ENCODE measurements around the gene UBQLN2. TPM values are rescaled to one million over a fixed set of nuclear protein-coding genes. Genes with fewer than 3 reads are reported as not detected.
"Not testable (repeated sequence)": the region's sequence is repeated elsewhere in the genome, so short reads cannot be mapped to it uniquely, and the experiment has no call there.

UBQLN2 gene
- total RNA-seq: 10 to 100 TPM; 46.3 to 47.7 TPM

- ATAC-seq: peak; percentile 86
- ChIA-PET CTCF (interaction anchor here (1.0 to 1.9 kb wide), 3 partner anchors 168 to 282 kb away, joined by 3 to 4 read pairs (median 3); no protein-coding TSS in a partner anchor), POLR2A (interaction anchor here (1.0 to 1.3 kb wide), 2 partner anchors 9 to 181 kb away, joined by 3 to 5 read pairs; no protein-coding TSS in a partner anchor)
- no peaks in the 10 kb centered on the region for H3K27me3 Mint-ChIP-seq (ENCODE audit: low read depth)
- peak; percentile 86 for DNase-seq
- H3K27ac Mint-ChIP-seq: peak within 1 kb of the TSS; percentile 96
- peaks cover 27% of the 10 kb centered on the region for H3K36me3 Mint-ChIP-seq (ENCODE audit: low read depth)
- no peaks in the 10 kb centered on the region for H3K9me3 Mint-ChIP-seq (ENCODE audit: insufficient read depth)
- peak within 1 kb of the TSS; percentile 85 for H3K4me3 Mint-ChIP-seq
- peaks cover 5% of the 10 kb centered on the region for H3K4me1 Mint-ChIP-seq (ENCODE audit: low read depth)
These were observed at the start of gene UBQLN2 for GRCh38 chrX:56563231-56564161. Gene UBQLN2, plus strand, starts transcription at chrX:56563627. Its CDS starts 247 bp downstream, at chrX:56563874.

DNA sequence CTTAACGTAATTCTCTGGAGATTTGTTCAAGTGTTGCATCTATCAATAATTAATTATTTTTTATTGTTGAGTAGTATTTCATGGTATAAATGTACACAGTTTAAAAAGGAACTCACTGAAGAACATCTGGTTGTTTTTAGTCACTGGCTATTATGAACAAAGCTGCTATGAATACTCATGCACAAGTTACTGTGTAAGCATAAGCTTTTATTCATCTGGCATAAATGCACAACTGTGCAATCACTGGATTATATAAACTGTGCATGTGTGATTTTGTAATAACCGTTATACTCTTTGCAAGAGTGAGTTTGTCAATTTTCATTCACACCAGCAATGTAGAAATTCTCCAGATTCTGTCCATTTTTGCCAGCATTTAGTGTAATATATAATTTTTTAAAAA lies 43.8 kb upstream of the UBQLN2 start:
- H3K4me1 Mint-ChIP-seq (ENCODE audit: low read depth): no peaks in the 10 kb centered on the region
- DNase-seq (no peak), ATAC-seq (no peak)
- ChIA-PET CTCF (no interaction called here), POLR2A (no interaction called here)
- peaks cover 3% of the 10 kb centered on the region for H3K36me3 Mint-ChIP-seq (ENCODE audit: low read depth)
- H3K27ac Mint-ChIP-seq: no peak overlapping the region
- no peak overlapping the region for H3K4me3 Mint-ChIP-seq
- H3K27me3 Mint-ChIP-seq (ENCODE audit: low read depth): no peaks in the 10 kb centered on the region
- H3K9me3 Mint-ChIP-seq (ENCODE audit: insufficient read depth): peaks cover 3% of the 10 kb centered on the region

DNA sequence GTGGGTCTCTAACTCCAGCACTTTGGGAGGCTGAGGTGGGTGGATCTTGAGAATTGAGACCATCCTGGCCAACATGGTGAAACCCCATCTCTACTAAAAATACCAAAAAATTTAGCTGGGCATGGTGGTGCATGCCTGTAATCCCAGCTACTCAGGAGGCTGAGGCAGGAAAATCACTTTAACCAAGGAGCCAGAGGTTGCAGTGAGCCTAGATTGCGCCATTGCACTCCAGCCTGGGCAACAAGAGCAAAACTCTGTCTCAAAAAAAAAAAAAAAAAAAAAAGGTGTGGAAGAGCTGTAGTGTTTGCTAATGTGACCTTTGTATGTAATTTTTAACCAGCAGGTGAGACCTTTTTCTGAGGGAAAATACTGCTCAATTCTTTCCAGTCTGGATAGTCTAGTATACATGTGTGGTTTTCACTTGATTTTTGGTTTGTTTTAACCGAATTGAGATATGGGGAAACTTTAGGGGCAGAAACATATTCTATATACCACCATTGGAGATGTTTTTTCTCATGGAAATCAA lies 33.9 kb upstream of the UBQLN2 start:
- H3K27ac Mint-ChIP-seq; ATAC-seq; H3K36me3 Mint-ChIP-seq (ENCODE audit: low read depth); H3K4me1 Mint-ChIP-seq (ENCODE audit: low read depth); H3K27me3 Mint-ChIP-seq (ENCODE audit: low read depth); POLR2A ChIA-PET; DNase-seq; H3K9me3 Mint-ChIP-seq (ENCODE audit: insufficient read depth); CTCF ChIA-PET; H3K4me3 Mint-ChIP-seq: not testable (repeated sequence)

DNA sequence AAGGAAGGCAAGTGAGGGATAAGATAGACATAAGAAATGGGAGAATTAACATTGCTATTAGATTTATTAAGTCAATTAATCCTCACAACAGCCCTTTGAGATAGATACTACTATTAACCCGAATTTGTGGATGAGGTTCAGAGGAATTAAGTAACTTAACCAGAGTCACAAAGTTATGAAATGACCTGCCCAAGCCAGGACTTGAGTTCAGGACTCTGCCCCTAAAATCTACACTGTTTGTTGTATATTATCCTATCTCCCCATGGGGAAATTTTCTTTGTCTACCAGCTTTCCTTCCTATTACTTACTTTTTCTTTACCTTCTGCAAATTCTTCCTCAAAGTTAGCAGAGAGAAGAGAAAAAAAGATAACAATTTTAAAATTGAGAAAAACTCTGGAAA lies 33.4 kb upstream of the UBQLN2 start:
- Mint-ChIP-seq H3K9me3 (ENCODE audit: insufficient read depth) (no peaks in the 10 kb centered on the region), H3K36me3 (ENCODE audit: low read depth) (peaks cover 2% of the 10 kb centered on the region), H3K27ac (no peak overlapping the region), H3K4me3 (no peak overlapping the region), H3K4me1 (ENCODE audit: low read depth) (no peaks in the 10 kb centered on the region), H3K27me3 (ENCODE audit: low read depth) (no peaks in the 10 kb centered on the region)
- CTCF ChIA-PET: no interaction called here
- POLR2A ChIA-PET: no interaction called here
- ATAC-seq: no peak
- DNase-seq: no peak

- no peak overlapping the region for H3K27ac Mint-ChIP-seq
- CTCF ChIA-PET: no interaction called here
- no peaks in the 10 kb centered on the region for H3K4me1 Mint-ChIP-seq (ENCODE audit: low read depth)
- ATAC-seq (no peak), DNase-seq (no peak)
- H3K4me3 Mint-ChIP-seq: no peak overlapping the region
- H3K9me3 Mint-ChIP-seq (ENCODE audit: insufficient read depth): peaks cover 7% of the 10 kb centered on the region
- H3K36me3 Mint-ChIP-seq (ENCODE audit: low read depth): peaks cover 7% of the 10 kb centered on the region
- no peaks in the 10 kb centered on the region for H3K27me3 Mint-ChIP-seq (ENCODE audit: low read depth)
- POLR2A ChIA-PET: no interaction called here
These were observed 12.8 kb upstream of the UBQLN2 start for GRCh38 chrX:56550667-56551066.

DNA sequence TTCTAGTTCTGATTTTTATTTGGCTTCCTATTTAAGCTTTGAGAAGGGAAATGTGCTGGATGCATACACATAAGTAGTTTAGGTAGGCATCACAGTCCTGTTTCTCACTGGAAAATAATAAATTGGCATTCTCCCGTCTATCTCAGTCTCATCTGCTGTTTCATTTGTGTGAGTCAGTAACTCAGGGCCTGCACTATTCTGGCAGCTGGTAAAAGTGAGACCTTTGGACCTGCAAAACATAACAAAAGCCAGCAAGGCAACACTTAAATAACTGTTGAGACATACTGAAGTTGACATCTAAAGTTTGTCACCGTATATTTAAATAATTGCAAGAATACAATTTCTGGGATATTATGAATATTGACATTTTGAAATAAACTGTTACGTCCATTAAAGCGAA lies 8.6 kb upstream of the UBQLN2 start:
- CTCF ChIA-PET: no interaction called here
- ATAC-seq: no peak
- POLR2A ChIA-PET: interaction anchor here (1.0 kb wide), 1 partner anchor 16 kb away, joined by 3 read pairs; no protein-coding TSS in a partner anchor

DNA sequence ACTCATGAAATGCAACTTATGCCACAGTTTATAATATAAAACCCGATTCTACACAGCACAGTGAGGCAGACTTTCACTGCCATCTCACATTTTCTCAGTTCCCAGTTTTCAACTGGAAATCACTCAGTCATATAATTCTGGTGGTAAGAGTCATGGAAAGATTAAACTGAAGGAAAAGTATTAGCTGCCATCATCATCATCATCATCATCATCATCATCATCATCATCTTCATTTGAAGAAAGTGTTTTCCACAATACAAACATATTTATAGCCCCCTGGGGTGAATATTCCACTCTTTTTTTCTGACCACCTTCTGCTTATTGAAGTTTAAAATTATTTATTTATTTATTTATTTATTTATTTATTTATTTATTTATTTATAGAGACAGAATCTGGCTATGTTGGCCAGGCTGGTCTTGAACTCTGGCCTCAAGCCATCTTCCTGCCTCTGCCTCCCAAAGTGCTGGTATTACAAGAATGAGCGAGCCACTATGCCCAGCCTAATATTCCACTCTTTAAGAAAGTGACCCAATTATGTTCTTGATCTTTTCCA lies 6.0 kb upstream of the UBQLN2 start:
- DNase-seq: no peak
- ATAC-seq: no peak
- POLR2A ChIA-PET: no interaction called here
- no peak overlapping the region for H3K27ac Mint-ChIP-seq
- H3K4me1 Mint-ChIP-seq (ENCODE audit: low read depth): no peaks in the 10 kb centered on the region
- H3K4me3 Mint-ChIP-seq: no peak overlapping the region
- no peaks in the 10 kb centered on the region for H3K27me3 Mint-ChIP-seq (ENCODE audit: low read depth)
- no peaks in the 10 kb centered on the region for H3K9me3 Mint-ChIP-seq (ENCODE audit: insufficient read depth)
- CTCF ChIA-PET: no interaction called here
- no peaks in the 10 kb centered on the region for H3K36me3 Mint-ChIP-seq (ENCODE audit: low read depth)

More for the DNA sequence above, 8.6 kb upstream of the UBQLN2 start:
- no peak overlapping the region for H3K27ac Mint-ChIP-seq
- no peak for DNase-seq
- no peaks in the 10 kb centered on the region for H3K4me1 Mint-ChIP-seq (ENCODE audit: low read depth)
- H3K4me3 Mint-ChIP-seq: no peak overlapping the region
- H3K36me3 Mint-ChIP-seq (ENCODE audit: low read depth): peaks cover under 1% of the 10 kb centered on the region
- no peaks in the 10 kb centered on the region for H3K27me3 Mint-ChIP-seq (ENCODE audit: low read depth)
- no peaks in the 10 kb centered on the region for H3K9me3 Mint-ChIP-seq (ENCODE audit: insufficient read depth)

DNA sequence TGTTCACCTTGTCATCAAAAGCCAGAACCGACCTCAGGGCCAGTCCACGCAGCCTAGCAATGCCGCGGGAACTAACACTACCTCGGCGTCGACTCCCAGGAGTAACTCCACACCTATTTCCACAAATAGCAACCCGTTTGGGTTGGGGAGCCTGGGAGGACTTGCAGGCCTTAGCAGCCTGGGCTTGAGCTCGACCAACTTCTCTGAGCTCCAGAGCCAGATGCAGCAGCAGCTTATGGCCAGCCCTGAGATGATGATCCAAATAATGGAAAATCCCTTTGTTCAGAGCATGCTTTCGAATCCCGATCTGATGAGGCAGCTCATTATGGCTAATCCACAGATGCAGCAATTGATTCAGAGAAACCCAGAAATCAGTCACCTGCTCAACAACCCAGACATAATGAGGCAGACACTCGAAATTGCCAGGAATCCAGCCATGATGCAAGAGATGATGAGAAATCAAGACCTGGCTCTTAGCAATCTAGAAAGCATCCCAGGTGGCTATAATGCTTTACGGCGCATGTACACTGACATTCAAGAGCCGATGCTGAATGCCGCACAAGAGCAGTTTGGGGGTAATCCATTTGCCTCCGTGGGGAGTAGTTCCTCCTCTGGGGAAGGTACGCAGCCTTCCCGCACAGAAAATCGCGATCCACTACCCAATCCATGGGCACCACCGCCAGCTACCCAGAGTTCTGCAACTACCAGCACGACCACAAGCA lies 898 bp downstream of the UBQLN2 start:
- Mint-ChIP-seq H3K27ac (peak overlapping the region; percentile 96), H3K9me3 (ENCODE audit: insufficient read depth) (no peaks in the 10 kb centered on the region), H3K27me3 (ENCODE audit: low read depth) (no peaks in the 10 kb centered on the region), H3K4me3 (peak overlapping the region; percentile 85), H3K36me3 (ENCODE audit: low read depth) (peaks cover 33% of the 10 kb centered on the region), H3K4me1 (ENCODE audit: low read depth) (peaks cover 12% of the 10 kb centered on the region)
- ChIA-PET CTCF (interaction anchor here (1.0 to 1.9 kb wide), 3 partner anchors 167 to 283 kb away, joined by 3 to 4 read pairs (median 3); no protein-coding TSS in a partner anchor), POLR2A (interaction anchor here (1.0 to 1.3 kb wide), 2 partner anchors 8 to 181 kb away, joined by 3 to 5 read pairs; no protein-coding TSS in a partner anchor)
- ATAC-seq (peak; percentile 17), DNase-seq (peak; percentile 31)

DNA sequence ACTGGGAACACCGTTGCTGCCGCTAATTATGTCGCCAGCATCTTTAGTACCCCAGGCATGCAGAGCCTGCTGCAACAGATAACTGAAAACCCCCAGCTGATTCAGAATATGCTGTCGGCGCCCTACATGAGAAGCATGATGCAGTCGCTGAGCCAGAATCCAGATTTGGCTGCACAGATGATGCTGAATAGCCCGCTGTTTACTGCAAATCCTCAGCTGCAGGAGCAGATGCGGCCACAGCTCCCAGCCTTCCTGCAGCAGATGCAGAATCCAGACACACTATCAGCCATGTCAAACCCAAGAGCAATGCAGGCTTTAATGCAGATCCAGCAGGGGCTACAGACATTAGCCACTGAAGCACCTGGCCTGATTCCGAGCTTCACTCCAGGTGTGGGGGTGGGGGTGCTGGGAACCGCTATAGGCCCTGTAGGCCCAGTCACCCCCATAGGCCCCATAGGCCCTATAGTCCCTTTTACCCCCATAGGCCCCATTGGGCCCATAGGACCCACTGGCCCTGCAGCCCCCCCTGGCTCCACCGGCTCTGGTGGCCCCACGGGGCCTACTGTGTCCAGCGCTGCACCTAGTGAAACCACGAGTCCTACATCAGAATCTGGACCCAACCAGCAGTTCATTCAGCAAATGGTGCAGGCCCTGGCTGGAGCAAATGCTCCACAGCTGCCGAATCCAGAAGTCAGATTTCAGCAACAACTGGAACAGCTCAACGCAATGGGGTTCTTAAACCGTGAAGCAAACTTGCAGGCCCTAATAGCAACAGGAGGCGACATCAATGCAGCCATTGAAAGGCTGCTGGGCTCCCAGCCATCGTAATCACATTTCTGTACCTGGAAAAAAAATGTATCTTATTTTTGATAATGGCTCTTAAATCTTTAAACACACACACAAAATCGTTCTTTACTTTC lies 1.8 kb downstream of the UBQLN2 start:
- CTCF ChIA-PET: interaction anchor here (1.3 to 1.9 kb wide), 2 partner anchors 166 to 284 kb away, joined by 3 to 4 read pairs; no protein-coding TSS in a partner anchor
- DNase-seq (peak; percentile 26), ATAC-seq (no peak)
- peak overlapping the region; percentile 85 for H3K4me3 Mint-ChIP-seq
- H3K27ac Mint-ChIP-seq: peak overlapping the region; percentile 96
- H3K36me3 Mint-ChIP-seq (ENCODE audit: low read depth): peaks cover 39% of the 10 kb centered on the region
- no peaks in the 10 kb centered on the region for H3K9me3 Mint-ChIP-seq (ENCODE audit: insufficient read depth)
- H3K27me3 Mint-ChIP-seq (ENCODE audit: low read depth): no peaks in the 10 kb centered on the region
- POLR2A ChIA-PET: no interaction called here
- peaks cover 15% of the 10 kb centered on the region for H3K4me1 Mint-ChIP-seq (ENCODE audit: low read depth)

GRCh38 chrX:56569378-56570057 lies 6.1 kb downstream of the UBQLN2 start:
- H3K36me3 Mint-ChIP-seq (ENCODE audit: low read depth): peaks cover 56% of the 10 kb centered on the region
- H3K27me3 Mint-ChIP-seq (ENCODE audit: low read depth): no peaks in the 10 kb centered on the region
- peaks cover 29% of the 10 kb centered on the region for H3K4me1 Mint-ChIP-seq (ENCODE audit: low read depth)
- no peak for ATAC-seq
- no peak overlapping the region for H3K27ac Mint-ChIP-seq
- ChIA-PET POLR2A (no interaction called here), CTCF (interaction anchor here (2.5 kb wide), 1 partner anchor 158 kb away, joined by 8 read pairs; the partner anchor contains the start of gene NBDY)
- H3K9me3 Mint-ChIP-seq (ENCODE audit: insufficient read depth): no peaks in the 10 kb centered on the region
- no peak for DNase-seq
- no peak overlapping the region for H3K4me3 Mint-ChIP-seq
